ENCODE data around the gene ZNF385B.

DNA sequence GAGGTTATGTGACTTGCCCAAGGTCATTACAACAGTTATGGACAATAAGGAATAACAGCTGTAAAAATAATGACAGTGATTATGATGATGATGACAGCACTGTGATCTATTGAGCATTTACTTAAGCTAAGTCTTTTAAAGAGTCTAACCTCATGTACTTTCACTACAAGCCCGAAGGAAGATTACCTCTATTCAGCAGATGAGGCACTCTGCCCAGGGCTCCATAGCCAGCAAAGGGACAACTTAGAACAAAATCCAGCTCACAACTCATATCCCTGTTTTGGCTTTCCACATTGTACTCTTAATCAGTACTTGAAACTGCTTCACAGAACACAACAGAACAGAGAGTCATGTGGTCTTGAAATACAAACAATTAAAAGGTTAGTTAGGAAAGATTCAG, 290.2 kb downstream of the ZNF385B start:
- TF ChIP-seq, protein P1, sequence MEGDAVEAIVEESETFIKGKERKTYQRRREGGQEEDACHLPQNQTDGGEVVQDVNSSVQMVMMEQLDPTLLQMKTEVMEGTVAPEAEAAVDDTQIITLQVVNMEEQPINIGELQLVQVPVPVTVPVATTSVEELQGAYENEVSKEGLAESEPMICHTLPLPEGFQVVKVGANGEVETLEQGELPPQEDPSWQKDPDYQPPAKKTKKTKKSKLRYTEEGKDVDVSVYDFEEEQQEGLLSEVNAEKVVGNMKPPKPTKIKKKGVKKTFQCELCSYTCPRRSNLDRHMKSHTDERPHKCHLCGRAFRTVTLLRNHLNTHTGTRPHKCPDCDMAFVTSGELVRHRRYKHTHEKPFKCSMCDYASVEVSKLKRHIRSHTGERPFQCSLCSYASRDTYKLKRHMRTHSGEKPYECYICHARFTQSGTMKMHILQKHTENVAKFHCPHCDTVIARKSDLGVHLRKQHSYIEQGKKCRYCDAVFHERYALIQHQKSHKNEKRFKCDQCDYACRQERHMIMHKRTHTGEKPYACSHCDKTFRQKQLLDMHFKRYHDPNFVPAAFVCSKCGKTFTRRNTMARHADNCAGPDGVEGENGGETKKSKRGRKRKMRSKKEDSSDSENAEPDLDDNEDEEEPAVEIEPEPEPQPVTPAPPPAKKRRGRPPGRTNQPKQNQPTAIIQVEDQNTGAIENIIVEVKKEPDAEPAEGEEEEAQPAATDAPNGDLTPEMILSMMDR (IDR thresholded peaks at IDR 0.05 in 4 of 5, conservative IDR thresholded peaks at IDR 0.05 in 1 of 5): no peak
- no peak for TF ChIP-seq POLR2A (IDR thresholded peaks at IDR 0.05)
